ENCODE measurements around the gene CREB3L1.

Gene CREB3L1

GRCh38 chr11:46330154-46330553 is 52.7 kb downstream of the CREB3L1 start:
- DNase-seq, result no peak

- no peak for DNase-seq
These were observed 53.3 kb downstream of the CREB3L1 start for GRCh38 chr11:46330563-46331281.

GRCh38 chr11:46331282-46331984 is 54.0 kb downstream of the CREB3L1 start:
- no peak for DNase-seq

GRCh38 chr11:46332093-46332567 is 54.7 kb downstream of the CREB3L1 start:
- DNase-seq, result no peak

GRCh38 chr11:46332568-46333393 is 55.3 kb downstream of the CREB3L1 start:
- DNase-seq, result no peak

- no peak for DNase-seq
These were observed 56.0 kb downstream of the CREB3L1 start for GRCh38 chr11:46333394-46333947.

GRCh38 chr11:46334211-46334610 is 56.7 kb downstream of the CREB3L1 start:
- no peak for DNase-seq

GRCh38 chr11:46335271-46335670 is 57.8 kb downstream of the CREB3L1 start:
- no peak for DNase-seq

- DNase-seq, result no peak
These were observed 58.6 kb downstream of the CREB3L1 start for GRCh38 chr11:46335890-46336562.

GRCh38 chr11:46336563-46337180 is 59.2 kb downstream of the CREB3L1 start:
- no peak for DNase-seq

GRCh38 chr11:46337626-46338345 is 60.3 kb downstream of the CREB3L1 start:
- no peak for DNase-seq

GRCh38 chr11:46338636-46338987 is 61.1 kb downstream of the CREB3L1 start:
- no peak for DNase-seq

GRCh38 chr11:46338988-46339666 is 61.7 kb downstream of the CREB3L1 start:
- no peak for DNase-seq

- no peak for DNase-seq
These were observed 62.4 kb downstream of the CREB3L1 start for GRCh38 chr11:46339816-46340215.

GRCh38 chr11:46341454-46341853 is 64.0 kb downstream of the CREB3L1 start:
- DNase-seq, result no peak

- no peak for DNase-seq
These were observed 64.8 kb downstream of the CREB3L1 start for GRCh38 chr11:46342239-46342638.

GRCh38 chr11:46343520-46343919 is 66.1 kb downstream of the CREB3L1 start:
- no peak for DNase-seq

GRCh38 chr11:46345131-46345597 is 67.7 kb downstream of the CREB3L1 start:
- DNase-seq, result peak; percentile 50

- no peak for DNase-seq
These were observed 68.5 kb downstream of the CREB3L1 start for GRCh38 chr11:46345881-46346484.
